Islet precursor cell (in vitro differentiated cells): ENCODE results near the gene ELAC1.

Source experiments
- DNase-seq: peaks from one replicate; pipeline ENCODE4 v3.0.0-alpha.2; 2018

Gene ELAC1

DNA sequence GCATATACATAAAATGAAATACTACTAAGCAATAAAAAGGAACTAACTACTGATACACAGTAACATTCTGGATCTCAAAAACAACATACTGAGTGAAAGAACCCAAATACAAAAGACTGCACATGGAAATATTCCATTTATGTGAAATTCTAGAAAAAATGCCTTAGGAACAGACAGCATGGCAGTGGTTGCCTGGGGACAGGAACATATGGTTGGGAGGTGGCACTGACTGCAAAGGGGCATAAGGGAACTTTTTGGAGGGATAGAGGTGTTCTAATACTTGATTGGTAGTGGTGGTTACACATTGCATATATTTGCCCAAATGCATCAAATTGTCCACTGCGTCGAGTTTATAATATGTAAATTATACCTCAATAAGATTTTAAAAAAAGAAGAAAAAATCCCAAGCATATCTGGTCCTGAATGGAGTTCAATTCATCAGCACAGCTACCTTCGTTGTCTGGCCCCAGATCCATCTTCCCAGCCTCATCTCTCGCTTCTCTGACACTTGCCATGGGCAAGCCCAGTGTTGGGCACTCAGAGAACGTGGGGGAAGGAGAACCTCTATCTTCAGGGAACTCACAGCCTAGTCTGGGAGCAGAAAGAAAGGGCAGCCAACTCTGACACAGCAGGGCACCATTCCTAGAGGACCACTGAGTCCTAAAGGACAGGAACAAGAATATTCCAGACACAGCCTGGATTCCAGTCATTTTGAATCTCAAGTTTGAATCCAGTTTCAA lies 53.6 kb downstream of the ELAC1 start:
- DNase-seq: no peak

DNA sequence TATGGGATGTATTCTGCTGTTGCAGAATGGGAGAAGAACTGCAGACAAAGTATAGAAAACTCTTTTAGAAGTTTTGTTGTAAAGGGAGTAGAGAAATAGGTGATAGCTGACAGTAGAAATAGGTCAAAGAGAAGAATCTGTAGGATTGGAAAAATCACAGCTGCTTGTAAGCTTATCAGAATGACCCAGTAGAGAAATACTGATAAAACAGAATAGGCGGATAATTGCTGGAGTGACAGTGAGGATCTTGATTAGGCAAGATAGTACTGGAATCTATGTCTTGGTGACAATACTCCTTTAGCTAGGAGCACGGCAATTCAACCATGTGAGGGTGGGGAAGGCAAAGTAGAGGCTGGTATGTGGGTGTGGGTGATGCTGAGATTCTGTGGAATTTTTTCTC lies 57.7 kb downstream of the ELAC1 start:
- DNase-seq: no peak

DNA sequence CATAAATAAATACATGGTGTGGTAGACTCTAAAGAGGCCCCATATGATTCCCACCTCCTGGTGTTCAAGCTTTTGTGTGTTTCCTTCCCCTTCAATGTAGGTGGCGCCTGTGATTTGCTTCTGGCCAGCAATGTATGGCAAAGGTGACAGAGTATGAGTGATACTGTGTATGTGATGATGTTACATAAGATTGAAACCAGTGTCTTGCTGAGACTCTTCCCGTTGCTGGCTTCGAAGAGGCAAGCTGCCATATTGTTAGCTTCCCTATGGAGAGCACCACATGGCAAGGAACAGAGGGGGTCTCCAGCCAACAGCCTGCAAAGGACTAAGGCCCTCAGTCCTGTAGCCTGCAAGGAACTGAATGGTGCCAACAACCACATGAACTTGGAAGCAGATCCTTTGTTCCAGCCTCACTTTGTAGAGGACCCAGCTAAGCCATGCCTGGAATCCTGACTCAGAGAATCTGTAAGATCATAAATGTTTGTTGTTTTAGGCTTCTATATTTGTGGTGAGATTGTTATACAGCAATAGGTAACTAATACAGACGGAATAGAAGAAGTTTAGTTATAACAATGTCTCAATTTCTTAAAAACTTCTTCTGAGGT lies 60.5 kb downstream of the ELAC1 start:
- DNase-seq: no peak

DNA sequence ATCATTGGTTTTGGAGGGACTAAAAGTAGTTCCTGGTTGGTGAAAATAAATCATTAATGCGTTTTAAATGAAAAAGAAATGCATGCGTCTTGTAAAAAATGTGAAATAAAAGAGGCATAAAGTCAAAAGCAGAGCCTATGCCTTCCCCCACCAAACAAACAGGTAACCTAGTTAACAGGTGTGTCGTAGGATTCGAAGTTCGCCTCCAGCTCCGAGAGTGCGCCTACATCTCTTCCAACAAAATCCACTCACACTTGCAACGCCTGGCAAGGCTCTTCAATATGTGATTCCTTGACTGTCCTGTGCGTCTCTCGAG lies 61.5 kb downstream of the ELAC1 start:
- DNase-seq: no peak

DNA sequence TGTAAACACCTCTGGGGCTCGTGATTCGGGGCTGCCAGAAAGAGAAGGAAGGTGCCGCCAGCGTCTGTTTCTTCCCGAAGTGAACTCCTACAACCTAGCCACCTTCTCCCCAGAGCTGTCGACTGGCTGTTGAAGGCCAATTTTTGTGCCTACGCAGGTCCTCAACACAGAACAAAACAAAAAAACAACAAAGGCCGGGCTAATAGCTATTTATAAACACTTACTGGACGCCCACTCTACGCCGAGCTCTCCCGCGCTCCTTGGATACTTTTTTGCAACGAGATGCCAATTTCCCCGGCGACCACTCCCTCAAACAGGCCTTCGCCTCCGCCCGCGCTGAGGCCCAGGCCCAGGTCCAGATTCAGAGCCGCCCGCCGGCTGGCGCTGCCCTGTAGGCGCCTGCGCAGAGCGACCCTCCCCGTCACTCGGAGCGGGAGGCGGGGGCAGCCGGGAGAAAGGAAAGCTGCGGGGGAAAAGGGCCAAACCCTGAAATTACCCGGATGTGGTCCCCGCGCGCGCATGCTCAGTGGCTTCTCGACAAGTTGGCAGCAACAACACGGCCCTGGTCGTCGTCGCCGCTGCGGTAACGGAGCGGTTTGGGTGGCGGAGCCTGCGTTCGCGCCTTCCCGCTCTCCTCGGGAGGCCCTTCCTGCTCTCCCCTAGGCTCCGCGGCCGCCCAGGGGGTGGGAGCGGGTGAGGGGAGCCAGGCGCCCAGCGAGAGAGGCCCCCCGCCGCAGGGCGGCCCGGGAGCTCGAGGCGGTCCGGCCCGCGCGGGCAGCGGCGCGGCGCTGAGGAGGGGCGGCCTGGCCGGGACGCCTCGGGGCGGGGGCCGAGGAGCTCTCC lies 62.1 kb downstream of the ELAC1 start, which contains the start of gene SMAD4:
Gene SMAD4 (plus strand): TSS at position 520 of the 843 bp plus-strand sequence. CDS start 16,834 bp downstream, outside the sequence.
- peak; percentile 99 for DNase-seq

DNA sequence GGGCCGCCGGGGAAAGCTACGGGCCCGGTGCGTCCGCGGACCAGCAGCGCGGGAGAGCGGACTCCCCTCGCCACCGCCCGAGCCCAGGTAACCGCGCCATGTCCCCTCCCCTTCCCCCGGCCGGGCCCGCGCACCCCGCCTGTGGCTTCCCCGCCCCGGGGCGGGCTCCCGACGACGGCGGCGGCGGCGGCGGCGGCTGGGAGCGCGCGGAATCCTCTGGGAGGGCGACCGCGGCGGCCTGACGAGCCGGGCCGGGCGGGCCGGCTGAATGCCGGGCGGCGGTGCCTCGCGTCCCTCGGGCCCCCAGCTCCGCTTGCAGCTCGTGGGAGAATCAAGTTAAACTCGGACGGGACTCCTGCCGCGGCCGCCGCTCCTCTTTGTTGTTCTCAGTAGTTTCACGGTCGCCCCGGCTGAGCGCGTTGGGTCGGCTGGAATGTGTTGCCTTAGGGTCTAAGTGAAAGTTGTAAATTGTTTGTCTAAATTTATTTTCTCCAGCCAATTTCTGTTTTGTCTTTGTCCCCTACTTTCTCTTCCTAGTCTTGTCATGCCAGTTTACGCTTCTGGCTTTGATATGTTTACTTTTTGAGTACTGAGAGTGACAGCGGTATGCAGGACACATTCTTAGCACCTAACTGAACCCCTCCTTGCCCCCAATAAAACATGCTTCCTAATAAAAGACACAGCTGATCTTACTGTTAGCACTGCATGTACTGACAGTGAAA lies 62.9 kb downstream of the ELAC1 start:
- peak; percentile 79 for DNase-seq

- DNase-seq: no peak
These were observed 64.4 kb downstream of the ELAC1 start for GRCh38 chr18:51032193-51032592.

DNA sequence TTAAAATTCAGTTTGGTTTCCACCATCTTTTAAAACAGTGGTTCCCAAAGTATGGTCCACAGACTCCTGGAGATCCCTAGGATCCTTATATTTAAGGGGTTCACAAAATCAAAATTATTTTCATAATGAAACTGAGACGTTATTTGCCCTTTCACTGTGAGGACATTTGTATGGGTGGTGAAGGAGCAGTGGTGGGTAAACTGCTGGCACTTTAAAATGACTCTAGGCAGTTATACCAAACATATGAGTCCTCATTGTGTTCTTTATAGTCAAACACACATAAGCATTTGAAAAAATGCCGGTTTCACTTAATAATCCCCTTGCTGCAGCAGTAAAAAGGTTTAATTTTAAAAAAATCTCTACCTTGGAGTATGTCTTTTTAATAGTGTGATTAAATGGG lies 69.4 kb downstream of the ELAC1 start:
- DNase-seq: no peak
